IMR-90 (cell line): ENCODE measurements around the gene IZUMO4. TPM values are rescaled to one million over a fixed set of nuclear protein-coding genes. Genes with fewer than 3 reads are reported as not detected.
A peak's percentile ranks its signal among the peaks of the same experiment; 100 is the strongest.

Experiments used
- ATAC-seq: fragments of 200-7000 bp; cut with Tn5 transposase; 2 replicates; pipeline ENCODE4 v1.9.1; 2020; ENCODE audit warnings: low read depth, mild to moderate bottlenecking, moderate library complexity
- BruUV-seq: library from RNA; stranded (reverse); fragments of 400-500 nt; replicated peaks from 2 replicates; lab custom pipeline; 2021; lab: Mats Ljungman, UMichigan
- CTCF ChIA-PET: fragments of 300-600 bp; formaldehyde crosslinking; extraction: SDS; loops from one replicate; lab custom pipeline; 2021; ENCODE audit warnings: antibody characterized with exemption; lab: Yijun Ruan, JAX
- POLR2A ChIA-PET: fragments of 300-600 bp; sonication (Branson Sonifier 250); formaldehyde crosslinking; loops from one replicate; lab custom pipeline; 2022; ENCODE audit warnings: antibody characterized with exemption; ENCODE audit not compliant: unreplicated experiment; lab: Charles Lee
- DNase-seq: peaks from one replicate; pipeline ENCODE4 v3.0.0; 2013
- H2AFZ ChIP-seq: replicated peaks from 2 replicates; pipeline ENCODE3; 2013; ENCODE audit warnings: low read length, mild to moderate bottlenecking; ENCODE audit not compliant: poor library complexity
- H2AK5ac ChIP-seq: 2 replicates; pipeline ENCODE4 v1.6.1; 2013; ENCODE audit warnings: low read depth, low read length, inconsistent platforms
- H2AK9ac ChIP-seq: replicated peaks from 2 replicates; pipeline ENCODE3; 2013; ENCODE audit warnings: mild to moderate bottlenecking, low read depth, low read length, moderate library complexity; ENCODE audit not compliant: poor library complexity
- H2BK120ac ChIP-seq: 2 replicates; pipeline ENCODE4 v1.6.1; 2013; ENCODE audit warnings: low read depth, low read length, inconsistent platforms
- H2BK15ac ChIP-seq: 3 replicates; pipeline ENCODE4 v1.6.1; 2013; ENCODE audit warnings: low read depth, low read length, inconsistent platforms
- H2BK20ac ChIP-seq: 2 replicates; pipeline ENCODE4 v1.6.1; 2013; ENCODE audit warnings: low read depth, mild to moderate bottlenecking, inconsistent platforms, low read length, moderate library complexity
- H2BK5ac ChIP-seq: 2 replicates; pipeline ENCODE4 v1.6.1; 2013; ENCODE audit warnings: mild to moderate bottlenecking, low read depth, low read length, inconsistent platforms; ENCODE audit not compliant: poor library complexity, severe bottlenecking
- H3K14ac ChIP-seq: replicated peaks from 2 replicates; pipeline ENCODE4 v1.6.1; 2013; ENCODE audit warnings: low read depth, low read length, inconsistent platforms
- H3K18ac ChIP-seq: 2 replicates; pipeline ENCODE4 v1.6.1; 2013; ENCODE audit warnings: low read depth, low read length, control low read depth
- H3K23ac ChIP-seq: 2 replicates; pipeline ENCODE4 v1.6.1; 2013; ENCODE audit warnings: low read depth, low read length, inconsistent platforms
- H3K27ac ChIP-seq: 2 replicates; pipeline ENCODE4 v1.5.1; 2013; ENCODE audit warnings: mild to moderate bottlenecking, control low read depth, low read length; ENCODE audit not compliant: insufficient read depth
- H3K27me3 ChIP-seq: 2 replicates; pipeline ENCODE4 v1.6.1; 2013; ENCODE audit warnings: low read length; ENCODE audit not compliant: control insufficient read depth, insufficient read depth
- H3K36me3 ChIP-seq: 2 replicates; pipeline ENCODE4 v1.6.1; 2013; ENCODE audit warnings: low read length, mixed read lengths; ENCODE audit not compliant: control insufficient read depth, insufficient read depth
- H3K4ac ChIP-seq: 2 replicates; pipeline ENCODE4 v1.6.1; 2013; ENCODE audit warnings: low read depth, low read length, inconsistent platforms
- H3K4me1 ChIP-seq: 2 replicates; pipeline ENCODE4 v1.6.1; 2013; ENCODE audit warnings: low read length, mixed read lengths; ENCODE audit not compliant: control insufficient read depth, insufficient read depth
- H3K4me2 ChIP-seq: 2 replicates; pipeline ENCODE4 v1.6.1; 2013; ENCODE audit warnings: low read depth, mild to moderate bottlenecking, control low read depth, low read length, moderate library complexity
- H3K4me3 ChIP-seq: 2 replicates; pipeline ENCODE4 v1.5.1; 2013; ENCODE audit warnings: low read depth, mild to moderate bottlenecking, control low read depth, low read length, moderate library complexity; ENCODE audit not compliant: insufficient read depth
- H3K56ac ChIP-seq: 2 replicates; pipeline ENCODE4 v1.6.1; 2013; ENCODE audit warnings: low read length, inconsistent platforms; ENCODE audit not compliant: insufficient read depth; ENCODE audit errors: extremely low read depth
- H3K79me1 ChIP-seq, 2 experiments: 2 replicates each; pipeline ENCODE4 v1.6.1; 2013; ENCODE audit warnings: low read length in 2 of 2, inconsistent platforms in 1 of 2, low read depth in 1 of 2
- H3K9ac ChIP-seq: 2 replicates; pipeline ENCODE4 v1.6.1; 2013; ENCODE audit warnings: low read depth, low read length, control low read depth
- H3K9me1 ChIP-seq: 2 replicates; pipeline ENCODE4 v1.6.1; 2013; ENCODE audit warnings: low read length, inconsistent platforms; ENCODE audit not compliant: insufficient read depth
- H3K9me3 ChIP-seq: 2 replicates; pipeline ENCODE4 v1.6.1; 2013; ENCODE audit warnings: low read length; ENCODE audit not compliant: control insufficient read depth, insufficient read depth
- H4K20me1 ChIP-seq: 2 replicates; pipeline ENCODE4 v1.6.1; 2013; ENCODE audit warnings: low read length, inconsistent platforms; ENCODE audit not compliant: insufficient read depth
- H4K5ac ChIP-seq: 2 replicates; pipeline ENCODE4 v1.6.1; 2013; ENCODE audit warnings: mild to moderate bottlenecking, low read depth, low read length, control low read depth
- H4K8ac ChIP-seq, 2 experiments: 2 replicates each; pipeline ENCODE4 v1.6.1; 2013; ENCODE audit warnings: low read depth in 2 of 2, low read length in 2 of 2, control low read depth in 1 of 2, inconsistent platforms in 1 of 2
- H4K91ac ChIP-seq: 2 replicates; pipeline ENCODE4 v1.6.1; 2013; ENCODE audit warnings: low read depth, low read length, inconsistent platforms; ENCODE audit not compliant: insufficient read depth
- BHLHE40 ChIP-seq: fragments of 150-350 bp; IDR thresholded peaks from 2 replicates; pipeline ENCODE4 v1.6.1; 2016; ENCODE audit warnings: mild to moderate bottlenecking, low read depth, low read length
- CEBPB ChIP-seq: IDR thresholded peaks from 2 replicates; pipeline ENCODE4 v1.6.1; 2012; ENCODE audit warnings: low read depth, low read length, improper control_type of control experiment
- CHD1 ChIP-seq: IDR thresholded peaks from 2 replicates; pipeline ENCODE4 v1.6.1; 2012; ENCODE audit warnings: low read depth, low read length, improper control_type of control experiment
- CTCF ChIP-seq: conservative IDR thresholded peaks from 2 replicates; pipeline ENCODE4 v1.5.1; 2012; ENCODE audit warnings: mild to moderate bottlenecking, low read depth, low read length, improper control_type of control experiment
- FOS ChIP-seq: fragments of 150-350 bp; IDR thresholded peaks from 2 replicates; pipeline ENCODE4 v1.6.1; 2016; ENCODE audit warnings: low read depth, low read length
- MAZ ChIP-seq: IDR thresholded peaks from 2 replicates; pipeline ENCODE4 v1.6.1; 2012; ENCODE audit warnings: low read depth, mild to moderate bottlenecking, low read length, improper control_type of control experiment, moderate library complexity, borderline replicate concordance
- MXI1 ChIP-seq: IDR thresholded peaks from 2 replicates; pipeline ENCODE4 v1.6.1; 2012; ENCODE audit warnings: low read depth, mild to moderate bottlenecking, low read length, moderate library complexity, borderline replicate concordance
- NFE2L2 ChIP-seq: fragments of 150-350 bp; IDR thresholded peaks from 2 replicates; pipeline ENCODE4 v1.6.1; 2016; ENCODE audit warnings: low read depth, mild to moderate bottlenecking, low read length
- RCOR1 ChIP-seq: IDR thresholded peaks from 2 replicates; pipeline ENCODE4 v1.6.1; 2012; ENCODE audit warnings: mild to moderate bottlenecking, low read length, improper control_type of control experiment; ENCODE audit not compliant: insufficient replicate concordance
- RFX5 ChIP-seq: IDR thresholded peaks from 2 replicates; pipeline ENCODE4 v1.8.0; 2012; ENCODE audit warnings: low read depth, mild to moderate bottlenecking, low read length, moderate library complexity
- WGBS, 2 experiments: methylation state at CpG; one replicate each; pipeline versions ENCODE4 v1.1.5 to v1.1.7; 2013; ENCODE audit warnings: missing lambda C conversion rate in 2 of 2; ENCODE audit not compliant: insufficient read length in 1 of 2; ENCODE audit errors: extremely low coverage in 2 of 2; 5-methylcytosine and 5-hydroxymethylcytosine counted together
- dilution Hi-C: fragments of 300-500 bp; cut with HindIII; formaldehyde crosslinking; loops from one replicate; pipeline ENCODE4 v1.14.3; 2018; ENCODE audit warnings: low sequenced_read_pairs; ENCODE audit not compliant: unreplicated experiment
- in situ Hi-C: fragments of 300-500 bp; cut with MboI; formaldehyde crosslinking; loops from 3 replicates; pipeline ENCODE4 v1.14.3; 2019; ENCODE audit warnings: low sequenced_read_pairs, inconsistent platforms, mixed read lengths
- intact Hi-C: fragments of 100-400 bp; cut with micrococcal nuclease; formaldehyde crosslinking; loops from 2 replicates; pipeline ENCODE4 v1.10.0; 2022
- polyA plus RNA-seq, 3 experiments: library from polyadenylated mRNA; depleted of rRNA; stranded (reverse); fragments of >200 nt; gene quantifications; 2 replicates each; pipeline ENCODE4 v1.2.3, GENCODE V29; 2012; ENCODE audit warnings: low replicate concordance in 1 of 3
- total RNA-seq: library from RNA; depleted of rRNA; stranded (reverse); fragments of >200 nt; gene quantifications from 2 replicates; pipeline ENCODE4 v1.2.3, GENCODE V29; 2012
- TF ChIP-seq, protein P1 (sequence below): fragments of 150-350 bp; IDR thresholded peaks from 2 replicates; pipeline ENCODE4 v1.6.1; 2017; ENCODE audit warnings: mild to moderate bottlenecking, antibody characterized with exemption, low read length, low read depth

The IZUMO4 gene
- total and polyA plus RNA-seq, 2 of the 4 experiments (the other 2 are of a cell fraction) = 0.72 to 2.8 TPM

DNA sequence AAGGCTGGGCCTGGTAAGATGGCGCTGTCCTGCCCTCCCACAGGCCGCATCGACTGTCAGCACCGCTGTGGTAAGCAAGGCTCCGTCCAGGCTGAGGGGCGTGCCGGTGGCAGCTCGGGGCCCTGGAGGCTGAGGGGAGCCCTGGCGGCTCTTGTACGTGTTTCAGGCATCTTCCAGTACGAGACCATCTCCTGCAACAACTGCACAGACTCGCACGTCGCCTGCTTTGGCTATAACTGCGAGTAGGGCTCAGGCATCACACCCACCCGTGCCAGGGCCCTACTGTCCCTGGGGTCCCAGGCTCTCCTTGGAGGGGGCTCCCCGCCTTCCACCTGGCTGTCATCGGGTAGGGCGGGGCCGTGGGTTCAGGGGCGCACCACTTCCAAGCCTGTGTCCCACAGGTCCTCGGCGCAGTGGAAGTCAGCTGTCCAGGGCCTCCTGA, 1.2 kb downstream of the IZUMO4 start:
- 77% methylated on average over 22 of the region's 23 CpGs; no CpG with 5 or more reads in 1 of the 2 experiments for WGBS, 2 experiments
- CTCF ChIA-PET = no interaction called here
- POLR2A ChIA-PET = no interaction called here

More for the DNA sequence above, 1.2 kb downstream of the IZUMO4 start:
- no peak overlapping the region for H2BK5ac ChIP-seq
- no peaks in the 10 kb centered on the region for H3K27me3 ChIP-seq
- DNase-seq (no peak), ATAC-seq (no peak)
- no peak overlapping the region for H2BK120ac ChIP-seq
- H3K4me3 ChIP-seq = no peak overlapping the region
- no peak overlapping the region for H3K27ac ChIP-seq
- H3K4ac ChIP-seq = no peak overlapping the region
- no peak overlapping the region for H2AK9ac ChIP-seq
- H3K56ac ChIP-seq = no peak overlapping the region
- peaks cover 31% of the 10 kb centered on the region for H4K20me1 ChIP-seq
- H2BK20ac ChIP-seq = no peak overlapping the region
- H3K18ac ChIP-seq = no peak overlapping the region
- H2AK5ac ChIP-seq = no peak overlapping the region
- H3K9me1 ChIP-seq = peaks cover 8% of the 10 kb centered on the region
- H4K91ac ChIP-seq = no peak overlapping the region
- H3K4me1 ChIP-seq = peaks cover 6% of the 10 kb centered on the region
- no peak overlapping the region for H3K23ac ChIP-seq
- intact Hi-C loops = no loop called here
- H4K5ac ChIP-seq = no peak overlapping the region
- H3K9me3 ChIP-seq = no peaks in the 10 kb centered on the region
- H3K4me2 ChIP-seq = no peak overlapping the region
- no peak overlapping the region for H4K8ac ChIP-seq
- H3K14ac ChIP-seq = no peak overlapping the region
- in situ Hi-C loops = no loop called here
- peaks cover 34% of the 10 kb centered on the region for H3K36me3 ChIP-seq
- H2BK15ac ChIP-seq = no peak overlapping the region
- dilution Hi-C loops = no loop called here
- H3K9ac ChIP-seq = no peak overlapping the region
- no TSS peak for BruUV-seq
- TF ChIP-seq CEBPB = no peak
- no peak for TF ChIP-seq MAZ
- TF ChIP-seq CHD1 = no peak
- TF ChIP-seq NFE2L2 = no peak
- no peak for TF ChIP-seq CTCF
- TF ChIP-seq RCOR1 = no peak
- no peak for TF ChIP-seq BHLHE40
- TF ChIP-seq RFX5 = no peak
- TF ChIP-seq, protein P1, sequence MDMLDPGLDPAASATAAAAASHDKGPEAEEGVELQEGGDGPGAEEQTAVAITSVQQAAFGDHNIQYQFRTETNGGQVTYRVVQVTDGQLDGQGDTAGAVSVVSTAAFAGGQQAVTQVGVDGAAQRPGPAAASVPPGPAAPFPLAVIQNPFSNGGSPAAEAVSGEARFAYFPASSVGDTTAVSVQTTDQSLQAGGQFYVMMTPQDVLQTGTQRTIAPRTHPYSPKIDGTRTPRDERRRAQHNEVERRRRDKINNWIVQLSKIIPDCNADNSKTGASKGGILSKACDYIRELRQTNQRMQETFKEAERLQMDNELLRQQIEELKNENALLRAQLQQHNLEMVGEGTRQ = no peak
- TF ChIP-seq FOS = no peak
- no peak for TF ChIP-seq MXI1
- peaks cover 12 to 40% of the 10 kb centered on the region in 2 experiments for H3K79me1 ChIP-seq
- peak overlapping the region; percentile 48 for H2AFZ ChIP-seq
